HepG2 (cell line): ENCODE data around the gene DDIT4. TPM values are rescaled to one million over a fixed set of nuclear protein-coding genes. Genes with fewer than 3 reads are reported as not detected.

Source experiments
- ESRRA ChIP-seq: sonication (generic); formaldehyde crosslinking; IDR thresholded peaks from 2 replicates; pipeline ENCODE4 v1.5.1; 2020; ENCODE audit warnings: mild to moderate bottlenecking, low read depth, missing genetic modification reagents
- KAT7 ChIP-seq: IDR thresholded peaks from 2 replicates; pipeline ENCODE4 v1.6.1; 2018; ENCODE audit warnings: borderline replicate concordance, missing compliant biosample characterization
- KLF15 ChIP-seq: sonication (generic); formaldehyde crosslinking; IDR thresholded peaks from 2 replicates; pipeline ENCODE4 v1.8.1; 2023; ENCODE audit warnings: borderline replicate concordance, mild to moderate bottlenecking, inconsistent platforms, missing genetic modification reagents, mixed read lengths
- NR2F6 ChIP-seq, 2 experiments: IDR thresholded peaks; 2 replicates each; pipeline ENCODE4 v1.6.1; 2016; ENCODE audit warnings: antibody characterized with exemption in 1 of 2, mild to moderate bottlenecking in 1 of 2
- SOX6 ChIP-seq, 2 experiments: fragments of 450-650 bp in 1 of 2; sonication (generic) in 1 of 2; formaldehyde crosslinking in 1 of 2; IDR thresholded peaks; 2 replicates each; pipeline versions ENCODE4 v1.4.0 to v1.6.1; 2017 to 2020; ENCODE audit warnings: antibody characterized with exemption in 1 of 2, mild to moderate bottlenecking in 1 of 2, missing genetic modification reagents in 1 of 2
- ZBTB21 ChIP-seq: sonication (generic); formaldehyde crosslinking; IDR thresholded peaks from 2 replicates; pipeline ENCODE4 v1.4.0; 2020; ENCODE audit warnings: missing genetic modification reagents
- ZNF30 ChIP-seq: sonication (generic); formaldehyde crosslinking; IDR thresholded peaks from 2 replicates; pipeline ENCODE4 v1.5.0; 2020; ENCODE audit warnings: mild to moderate bottlenecking, missing genetic modification reagents
- ZNF354B ChIP-seq: sonication (generic); formaldehyde crosslinking; IDR thresholded peaks from 2 replicates; pipeline ENCODE4 v1.8.0; 2022; ENCODE audit warnings: mild to moderate bottlenecking, missing genetic modification reagents
- ZNF460 ChIP-seq: sonication (generic); formaldehyde crosslinking; IDR thresholded peaks from 2 replicates; pipeline ENCODE4 v1.5.1; 2020; ENCODE audit warnings: missing genetic modification reagents, mild to moderate bottlenecking, borderline replicate concordance
- ZNF768 ChIP-seq: sonication (generic); formaldehyde crosslinking; IDR thresholded peaks from 2 replicates; pipeline ENCODE4 v1.4.0; 2020; ENCODE audit warnings: missing genetic modification reagents
- ZNF891 ChIP-seq: sonication (generic); formaldehyde crosslinking; IDR thresholded peaks from 2 replicates; pipeline ENCODE4 v1.5.0; 2020; ENCODE audit warnings: mild to moderate bottlenecking, missing genetic modification reagents
- polyA plus RNA-seq, 8 experiments: library from polyadenylated mRNA; depleted of rRNA in 3 of 8; stranded (reverse) in 7 of 8; unstranded in 1 of 8; fragments of >200 nt; fragmentation: Illumina TruSeq in 4 of 8; extraction: Trizol in 4 of 8; gene quantifications; 2 replicates each; pipeline versions ENCODE4 v1.2.1 to v1.2.3, GENCODE V29; 2011 to 2016; ENCODE audit warnings: low read depth in 4 of 8, missing spikeins in 1 of 8, mixed read lengths in 1 of 8; ENCODE audit not compliant: insufficient read depth in 1 of 8
- total RNA-seq, 5 experiments: library from RNA; depleted of rRNA; stranded (reverse); fragments of >200 nt; fragmentation: Illumina TruSeq; extraction: Trizol; gene quantifications; 2 replicates each; pipeline ENCODE4 v1.2.3, GENCODE V29; 2016; ENCODE audit warnings: low read depth in 1 of 5
- TF ChIP-seq, protein P1 (sequence below): sonication (generic); formaldehyde crosslinking; IDR thresholded peaks from one replicate; pipeline ENCODE4 v1.5.1; 2020; ENCODE audit warnings: mild to moderate bottlenecking, missing genetic modification reagents; ENCODE audit errors: not compliant biosample characterization
- TF ChIP-seq, protein P2 (sequence below): sonication (generic); formaldehyde crosslinking; IDR thresholded peaks from 2 replicates; pipeline ENCODE4 v1.8.1; 2023; ENCODE audit warnings: missing genetic modification reagents, inconsistent platforms, borderline replicate concordance
- TF ChIP-seq, protein P3 (sequence below): sonication (generic); formaldehyde crosslinking; IDR thresholded peaks from 2 replicates; pipeline ENCODE4 v1.4.0; 2020; ENCODE audit warnings: missing genetic modification reagents
- TF ChIP-seq, protein P4 (sequence below): sonication (generic); formaldehyde crosslinking; conservative IDR thresholded peaks from 2 replicates; pipeline ENCODE4 v1.4.0; 2020; ENCODE audit warnings: missing genetic modification reagents

DDIT4 gene
- total and polyA plus RNA-seq, 2 of the 13 experiments (the other 11 are each of a cell fraction or from before 2014, with no cell fraction given) = 35.6 to 40.7 TPM

DNA sequence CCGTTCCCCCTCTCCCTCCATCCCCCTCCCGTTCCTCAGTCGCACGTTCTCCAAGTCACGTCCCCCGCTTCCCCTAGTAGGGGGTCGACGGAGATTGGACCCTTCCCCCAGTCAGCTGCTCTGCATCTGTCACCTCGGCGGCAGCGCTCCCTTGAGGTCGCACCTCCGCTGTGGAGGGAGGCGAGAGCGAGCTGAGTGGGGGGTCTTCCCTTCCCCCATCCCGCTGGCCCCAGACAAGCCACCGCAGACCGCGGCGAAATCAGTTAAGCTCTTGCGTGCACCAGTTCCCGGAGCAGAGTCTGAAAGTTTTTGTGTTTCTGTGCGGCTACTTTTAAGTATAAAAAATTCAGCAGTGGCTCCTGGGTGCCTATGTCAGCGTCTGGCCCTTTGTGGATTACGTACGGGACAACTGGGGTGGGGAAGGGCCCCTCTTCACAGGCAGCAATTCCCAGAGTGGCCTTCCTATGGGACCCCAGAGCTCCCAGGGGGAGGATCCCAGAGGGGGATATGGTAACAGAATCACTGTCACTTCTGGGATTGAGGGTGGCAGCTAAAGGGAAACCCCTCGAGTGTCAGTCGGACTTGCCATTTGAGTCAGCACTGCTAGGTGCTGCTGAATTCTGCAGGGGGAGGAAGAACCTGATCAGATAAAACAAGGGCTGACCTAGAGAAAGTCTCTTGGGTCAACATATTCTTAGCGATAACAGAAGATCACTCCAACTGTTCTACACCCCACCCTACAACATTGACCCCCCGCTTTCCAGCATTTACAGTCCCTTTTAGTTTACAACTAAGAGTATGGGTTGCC, 12.5 kb upstream of the DDIT4 start (continued):
- TF ChIP-seq KLF15 (CRISPR knock-in tag) (0 out of 2 replicates have a peak, but pooled peaks have one; percentile 22), ZNF460 (no peak; the same call in 1 of the 2 replicates), ZNF30 (CRISPR knock-in tag) (no peak), SOX6 (IDR thresholded peaks at IDR 0.05) (no peak), SOX6 (CRISPR knock-in tag; IDR thresholded peaks at IDR 0.05) (no peak), ZNF354B (CRISPR knock-in tag) (no peak), KAT7 (no peak), NR2F6 (IDR thresholded peaks at IDR 0.05) (no peak), NR2F6 (CRISPR knock-in tag; IDR thresholded peaks at IDR 0.05) (peak; percentile 32; the same call in 1 of the 2 replicates), ZNF891 (no peak), ESRRA (CRISPR knock-in tag) (0 out of 2 replicates have a peak, but pooled peaks have one; percentile 27), ZBTB21 (CRISPR knock-in tag) (no peak), ZNF768 (CRISPR knock-in tag) (peak; percentile 38; the same call in 1 of the 2 replicates)
- TF ChIP-seq, protein P1, sequence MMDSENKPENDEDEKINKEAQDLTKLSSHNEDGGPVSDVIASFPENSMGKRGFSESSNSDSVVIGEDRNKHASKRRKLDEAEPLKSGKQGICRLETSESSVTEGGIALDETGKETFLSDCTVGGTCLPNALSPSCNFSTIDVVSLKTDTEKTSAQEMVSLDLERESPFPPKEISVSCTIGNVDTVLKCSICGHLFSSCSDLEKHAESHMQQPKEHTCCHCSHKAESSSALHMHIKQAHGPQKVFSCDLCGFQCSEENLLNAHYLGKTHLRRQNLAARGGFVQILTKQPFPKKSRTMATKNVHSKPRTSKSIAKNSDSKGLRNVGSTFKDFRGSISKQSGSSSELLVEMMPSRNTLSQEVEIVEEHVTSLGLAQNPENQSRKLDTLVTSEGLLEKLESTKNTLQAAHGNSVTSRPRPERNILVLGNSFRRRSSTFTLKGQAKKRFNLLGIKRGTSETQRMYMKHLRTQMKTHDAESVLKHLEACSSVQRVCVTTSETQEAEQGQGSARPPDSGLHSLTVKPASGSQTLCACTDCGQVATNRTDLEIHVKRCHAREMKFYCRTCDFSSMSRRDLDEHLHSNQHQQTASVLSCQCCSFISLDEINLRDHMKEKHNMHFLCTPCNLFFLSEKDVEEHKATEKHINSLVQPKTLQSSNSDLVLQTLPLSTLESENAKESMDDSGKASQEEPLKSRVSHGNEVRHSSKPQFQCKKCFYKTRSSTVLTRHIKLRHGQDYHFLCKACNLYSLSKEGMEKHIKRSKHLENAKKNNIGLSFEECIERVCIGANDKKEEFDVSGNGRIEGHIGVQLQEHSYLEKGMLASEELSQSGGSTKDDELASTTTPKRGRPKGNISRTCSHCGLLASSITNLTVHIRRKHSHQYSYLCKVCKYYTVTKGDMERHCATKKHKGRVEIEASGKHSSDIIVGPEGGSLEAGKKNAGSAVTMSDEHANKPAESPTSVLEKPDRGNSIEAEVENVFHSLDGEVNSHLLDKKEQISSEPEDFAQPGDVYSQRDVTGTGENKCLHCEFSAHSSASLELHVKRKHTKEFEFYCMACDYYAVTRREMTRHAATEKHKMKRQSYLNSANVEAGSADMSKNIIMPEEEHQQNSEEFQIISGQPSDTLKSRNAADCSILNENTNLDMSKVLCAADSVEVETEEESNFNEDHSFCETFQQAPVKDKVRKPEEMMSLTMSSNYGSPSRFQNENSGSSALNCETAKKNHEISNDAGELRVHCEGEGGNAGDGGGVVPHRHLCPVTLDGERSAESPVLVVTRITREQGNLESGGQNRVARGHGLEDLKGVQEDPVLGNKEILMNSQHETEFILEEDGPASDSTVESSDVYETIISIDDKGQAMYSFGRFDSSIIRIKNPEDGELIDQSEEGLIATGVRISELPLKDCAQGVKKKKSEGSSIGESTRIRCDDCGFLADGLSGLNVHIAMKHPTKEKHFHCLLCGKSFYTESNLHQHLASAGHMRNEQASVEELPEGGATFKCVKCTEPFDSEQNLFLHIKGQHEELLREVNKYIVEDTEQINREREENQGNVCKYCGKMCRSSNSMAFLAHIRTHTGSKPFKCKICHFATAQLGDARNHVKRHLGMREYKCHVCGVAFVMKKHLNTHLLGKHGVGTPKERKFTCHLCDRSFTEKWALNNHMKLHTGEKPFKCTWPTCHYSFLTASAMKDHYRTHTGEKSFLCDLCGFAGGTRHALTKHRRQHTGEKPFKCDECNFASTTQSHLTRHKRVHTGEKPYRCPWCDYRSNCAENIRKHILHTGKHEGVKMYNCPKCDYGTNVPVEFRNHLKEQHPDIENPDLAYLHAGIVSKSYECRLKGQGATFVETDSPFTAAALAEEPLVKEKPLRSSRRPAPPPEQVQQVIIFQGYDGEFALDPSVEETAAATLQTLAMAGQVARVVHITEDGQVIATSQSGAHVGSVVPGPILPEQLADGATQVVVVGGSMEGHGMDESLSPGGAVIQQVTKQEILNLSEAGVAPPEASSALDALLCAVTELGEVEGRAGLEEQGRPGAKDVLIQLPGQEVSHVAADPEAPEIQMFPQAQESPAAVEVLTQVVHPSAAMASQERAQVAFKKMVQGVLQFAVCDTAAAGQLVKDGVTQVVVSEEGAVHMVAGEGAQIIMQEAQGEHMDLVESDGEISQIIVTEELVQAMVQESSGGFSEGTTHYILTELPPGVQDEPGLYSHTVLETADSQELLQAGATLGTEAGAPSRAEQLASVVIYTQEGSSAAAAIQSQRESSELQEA (CRISPR knock-in tag) = peak; percentile 15
- TF ChIP-seq, protein P2, sequence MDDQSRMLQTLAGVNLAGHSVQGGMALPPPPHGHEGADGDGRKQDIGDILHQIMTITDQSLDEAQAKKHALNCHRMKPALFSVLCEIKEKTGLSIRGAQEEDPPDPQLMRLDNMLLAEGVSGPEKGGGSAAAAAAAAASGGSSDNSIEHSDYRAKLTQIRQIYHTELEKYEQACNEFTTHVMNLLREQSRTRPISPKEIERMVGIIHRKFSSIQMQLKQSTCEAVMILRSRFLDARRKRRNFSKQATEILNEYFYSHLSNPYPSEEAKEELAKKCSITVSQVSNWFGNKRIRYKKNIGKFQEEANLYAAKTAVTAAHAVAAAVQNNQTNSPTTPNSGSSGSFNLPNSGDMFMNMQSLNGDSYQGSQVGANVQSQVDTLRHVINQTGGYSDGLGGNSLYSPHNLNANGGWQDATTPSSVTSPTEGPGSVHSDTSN (CRISPR knock-in tag) = no peak
- TF ChIP-seq, protein P3, sequence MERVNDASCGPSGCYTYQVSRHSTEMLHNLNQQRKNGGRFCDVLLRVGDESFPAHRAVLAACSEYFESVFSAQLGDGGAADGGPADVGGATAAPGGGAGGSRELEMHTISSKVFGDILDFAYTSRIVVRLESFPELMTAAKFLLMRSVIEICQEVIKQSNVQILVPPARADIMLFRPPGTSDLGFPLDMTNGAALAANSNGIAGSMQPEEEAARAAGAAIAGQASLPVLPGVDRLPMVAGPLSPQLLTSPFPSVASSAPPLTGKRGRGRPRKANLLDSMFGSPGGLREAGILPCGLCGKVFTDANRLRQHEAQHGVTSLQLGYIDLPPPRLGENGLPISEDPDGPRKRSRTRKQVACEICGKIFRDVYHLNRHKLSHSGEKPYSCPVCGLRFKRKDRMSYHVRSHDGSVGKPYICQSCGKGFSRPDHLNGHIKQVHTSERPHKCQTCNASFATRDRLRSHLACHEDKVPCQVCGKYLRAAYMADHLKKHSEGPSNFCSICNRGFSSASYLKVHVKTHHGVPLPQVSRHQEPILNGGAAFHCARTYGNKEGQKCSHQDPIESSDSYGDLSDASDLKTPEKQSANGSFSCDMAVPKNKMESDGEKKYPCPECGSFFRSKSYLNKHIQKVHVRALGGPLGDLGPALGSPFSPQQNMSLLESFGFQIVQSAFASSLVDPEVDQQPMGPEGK (CRISPR knock-in tag) = peak; percentile 46
- TF ChIP-seq, protein P4, sequence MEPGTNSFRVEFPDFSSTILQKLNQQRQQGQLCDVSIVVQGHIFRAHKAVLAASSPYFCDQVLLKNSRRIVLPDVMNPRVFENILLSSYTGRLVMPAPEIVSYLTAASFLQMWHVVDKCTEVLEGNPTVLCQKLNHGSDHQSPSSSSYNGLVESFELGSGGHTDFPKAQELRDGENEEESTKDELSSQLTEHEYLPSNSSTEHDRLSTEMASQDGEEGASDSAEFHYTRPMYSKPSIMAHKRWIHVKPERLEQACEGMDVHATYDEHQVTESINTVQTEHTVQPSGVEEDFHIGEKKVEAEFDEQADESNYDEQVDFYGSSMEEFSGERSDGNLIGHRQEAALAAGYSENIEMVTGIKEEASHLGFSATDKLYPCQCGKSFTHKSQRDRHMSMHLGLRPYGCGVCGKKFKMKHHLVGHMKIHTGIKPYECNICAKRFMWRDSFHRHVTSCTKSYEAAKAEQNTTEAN (CRISPR knock-in tag) = no peak
